NB4 (cell line): ENCODE results near the gene MAPK1.

Experiments
- POLR2A ChIP-seq: IDR thresholded peaks from 2 replicates; pipeline ENCODE4 v1.6.1; 2011; ENCODE audit warnings: mild to moderate bottlenecking; ENCODE audit not compliant: insufficient read length; ENCODE audit errors: extremely low read depth
- TF ChIP-seq, protein P1 (sequence below): IDR thresholded peaks from one replicate; pipeline ENCODE4 v1.5.1; 2012; ENCODE audit warnings: low read depth, low read length
- TF ChIP-seq, protein P2 (sequence below): IDR thresholded peaks from 2 replicates; pipeline ENCODE4 v1.6.1; 2011; ENCODE audit warnings: low read depth, low read length

DNA sequence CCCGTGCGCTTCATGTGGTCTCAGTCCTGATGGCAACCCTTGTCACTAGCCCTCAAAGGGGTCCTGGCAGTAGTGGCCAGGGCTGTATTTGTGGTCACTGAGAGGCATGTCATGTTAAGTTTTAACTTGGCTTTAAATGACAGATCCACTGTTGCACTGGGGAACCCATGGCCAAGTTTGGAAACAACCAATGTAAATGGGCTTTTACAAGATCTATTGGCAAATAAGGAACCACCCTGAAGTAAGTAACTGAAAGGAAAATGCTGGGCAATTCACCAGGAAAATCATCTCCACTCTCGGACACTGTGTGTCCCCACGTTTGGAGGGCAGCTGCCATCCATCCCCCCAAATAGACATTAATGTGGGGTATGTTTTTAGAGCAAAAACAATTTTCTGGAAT is 140.3 kb downstream of the MAPK1 start:
- TF ChIP-seq, protein P1, sequence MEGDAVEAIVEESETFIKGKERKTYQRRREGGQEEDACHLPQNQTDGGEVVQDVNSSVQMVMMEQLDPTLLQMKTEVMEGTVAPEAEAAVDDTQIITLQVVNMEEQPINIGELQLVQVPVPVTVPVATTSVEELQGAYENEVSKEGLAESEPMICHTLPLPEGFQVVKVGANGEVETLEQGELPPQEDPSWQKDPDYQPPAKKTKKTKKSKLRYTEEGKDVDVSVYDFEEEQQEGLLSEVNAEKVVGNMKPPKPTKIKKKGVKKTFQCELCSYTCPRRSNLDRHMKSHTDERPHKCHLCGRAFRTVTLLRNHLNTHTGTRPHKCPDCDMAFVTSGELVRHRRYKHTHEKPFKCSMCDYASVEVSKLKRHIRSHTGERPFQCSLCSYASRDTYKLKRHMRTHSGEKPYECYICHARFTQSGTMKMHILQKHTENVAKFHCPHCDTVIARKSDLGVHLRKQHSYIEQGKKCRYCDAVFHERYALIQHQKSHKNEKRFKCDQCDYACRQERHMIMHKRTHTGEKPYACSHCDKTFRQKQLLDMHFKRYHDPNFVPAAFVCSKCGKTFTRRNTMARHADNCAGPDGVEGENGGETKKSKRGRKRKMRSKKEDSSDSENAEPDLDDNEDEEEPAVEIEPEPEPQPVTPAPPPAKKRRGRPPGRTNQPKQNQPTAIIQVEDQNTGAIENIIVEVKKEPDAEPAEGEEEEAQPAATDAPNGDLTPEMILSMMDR: no peak
- no peak for TF ChIP-seq POLR2A
- TF ChIP-seq, protein P2, sequence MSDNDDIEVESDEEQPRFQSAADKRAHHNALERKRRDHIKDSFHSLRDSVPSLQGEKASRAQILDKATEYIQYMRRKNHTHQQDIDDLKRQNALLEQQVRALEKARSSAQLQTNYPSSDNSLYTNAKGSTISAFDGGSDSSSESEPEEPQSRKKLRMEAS: no peak
